ENCODE measurements around the gene ZMYM3.
"Not testable (repeated sequence)": the region's sequence is repeated elsewhere in the genome, so short reads cannot be mapped to it uniquely, and the experiment has no call there.

Gene ZMYM3

GRCh38 chrX:71269801-71270395, 16.0 kb upstream of the ZMYM3 start:
- TF ChIP-seq CTCF (conservative IDR thresholded peaks at IDR 0.05; ENCODE audit: low read depth, low read length), result no peak
- H4K20me1 ChIP-seq (ENCODE audit: insufficient read depth), result no peaks in the 10 kb centered on the region
- H2AFZ ChIP-seq (ENCODE audit: low read depth), result no peak overlapping the region
- no peaks in the 10 kb centered on the region for H3K4me1 ChIP-seq (ENCODE audit: low read depth, poor library complexity, severe bottlenecking)
- H3K36me3 ChIP-seq (ENCODE audit: insufficient read depth), result no peaks in the 10 kb centered on the region
- H3K4me2 ChIP-seq, result no peak overlapping the region
- no peak overlapping the region for H3K9ac ChIP-seq
- H3K27ac ChIP-seq, result no peak overlapping the region
- H3K79me2 ChIP-seq (ENCODE audit: insufficient read depth, low read depth), result no peaks in the 10 kb centered on the region
- H3K27me3 ChIP-seq (ENCODE audit: insufficient read depth, low read depth), result no peaks in the 10 kb centered on the region
- H3K4me3 ChIP-seq (IDR thresholded peaks at IDR 0.05; ENCODE audit: insufficient read depth, low read depth, low read length), result no peak overlapping the region

- not testable (repeated sequence) for H3K4me3 ChIP-seq (IDR thresholded peaks at IDR 0.05; ENCODE audit: insufficient read depth, low read depth, low read length); H3K79me2 ChIP-seq (ENCODE audit: insufficient read depth, low read depth); H3K27me3 ChIP-seq (ENCODE audit: insufficient read depth, low read depth); H3K27ac ChIP-seq; H3K9ac ChIP-seq; H3K4me2 ChIP-seq; H4K20me1 ChIP-seq (ENCODE audit: insufficient read depth); H2AFZ ChIP-seq (ENCODE audit: low read depth); H3K36me3 ChIP-seq (ENCODE audit: insufficient read depth); H3K4me1 ChIP-seq (ENCODE audit: low read depth, poor library complexity, severe bottlenecking)
These were observed 14.7 kb upstream of the ZMYM3 start for GRCh38 chrX:71268624-71269023.

GRCh38 chrX:71256856-71257255, 2.9 kb upstream of the ZMYM3 start:
- Histone ChIP-seq H3K4me1 (ENCODE audit: low read depth, poor library complexity, severe bottlenecking) (peaks cover 20% of the 10 kb centered on the region), H3K36me3 (ENCODE audit: insufficient read depth) (no peaks in the 10 kb centered on the region), H3K4me3 (IDR thresholded peaks at IDR 0.05; ENCODE audit: insufficient read depth, low read depth, low read length) (no peak overlapping the region), H3K4me2 (no peak overlapping the region), H3K27me3 (ENCODE audit: insufficient read depth, low read depth) (no peaks in the 10 kb centered on the region), H3K79me2 (ENCODE audit: insufficient read depth, low read depth) (no peaks in the 10 kb centered on the region), H2AFZ (ENCODE audit: low read depth) (no peak overlapping the region), H4K20me1 (ENCODE audit: insufficient read depth) (no peaks in the 10 kb centered on the region), H3K9ac (no peak overlapping the region), H3K27ac (no peak overlapping the region)
- no peak for TF ChIP-seq CTCF (conservative IDR thresholded peaks at IDR 0.05; ENCODE audit: low read depth, low read length)

GRCh38 chrX:71256051-71256450, 2.1 kb upstream of the ZMYM3 start:
- no peak overlapping the region for H3K27ac ChIP-seq
- H3K4me3 ChIP-seq (IDR thresholded peaks at IDR 0.05; ENCODE audit: insufficient read depth, low read depth, low read length), result no peak overlapping the region
- peak overlapping the region; percentile 68; the same call in 1 of the 2 replicates for H3K4me2 ChIP-seq
- no peaks in the 10 kb centered on the region for H4K20me1 ChIP-seq (ENCODE audit: insufficient read depth)
- peak overlapping the region; percentile 62; the same call in 1 of the 2 replicates for H2AFZ ChIP-seq (ENCODE audit: low read depth)
- no peaks in the 10 kb centered on the region for H3K36me3 ChIP-seq (ENCODE audit: insufficient read depth)
- H3K27me3 ChIP-seq (ENCODE audit: insufficient read depth, low read depth), result no peaks in the 10 kb centered on the region
- no peak overlapping the region for H3K9ac ChIP-seq
- H3K4me1 ChIP-seq (ENCODE audit: low read depth, poor library complexity, severe bottlenecking), result peaks cover 28% of the 10 kb centered on the region
- H3K79me2 ChIP-seq (ENCODE audit: insufficient read depth, low read depth), result no peaks in the 10 kb centered on the region
- TF ChIP-seq CTCF (conservative IDR thresholded peaks at IDR 0.05; ENCODE audit: low read depth, low read length), result no peak

DNA sequence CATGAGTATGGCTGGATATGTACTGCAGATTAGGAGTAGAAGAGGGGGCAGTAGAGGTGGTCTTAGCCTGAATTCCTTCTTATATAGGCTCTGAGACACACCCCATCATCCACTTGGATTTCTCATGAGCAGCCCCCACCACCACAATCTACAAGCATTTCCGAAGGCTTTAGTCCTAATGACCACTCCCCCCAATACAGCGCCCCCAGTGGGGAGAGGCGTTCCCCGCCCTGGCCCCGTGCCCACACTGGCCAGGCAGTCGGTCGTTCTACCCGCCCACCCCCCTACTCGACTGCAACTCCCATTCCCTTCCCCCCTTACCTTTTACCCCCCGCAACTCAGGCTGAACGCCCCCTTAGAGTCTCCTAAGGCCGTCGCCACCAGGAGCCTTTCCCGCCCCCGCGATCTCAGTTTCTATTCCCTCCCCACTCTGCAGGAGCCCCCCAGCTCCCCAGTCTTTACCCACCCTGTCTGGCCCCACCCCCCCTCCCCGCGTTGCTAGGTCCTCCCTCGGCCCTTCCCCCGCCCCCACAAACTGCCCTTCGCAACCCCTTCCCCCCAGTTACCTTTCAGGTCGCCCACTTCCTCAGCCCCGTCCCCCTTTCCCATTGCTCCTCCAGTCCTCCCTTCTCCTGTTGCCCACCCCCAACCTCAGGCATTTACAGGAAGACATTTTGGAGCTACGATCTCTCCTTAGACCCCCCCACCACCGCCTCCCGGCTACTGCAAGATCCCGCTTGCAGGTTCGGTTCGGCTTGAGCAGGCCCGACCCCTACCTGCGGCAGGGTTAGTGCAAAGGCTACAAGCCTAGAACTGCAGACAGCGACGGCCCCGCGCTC, 468 bp downstream of the ZMYM3 start:
- Histone ChIP-seq H3K4me1 (ENCODE audit: low read depth, poor library complexity, severe bottlenecking) (peaks cover 30% of the 10 kb centered on the region), H2AFZ (ENCODE audit: low read depth) (peak overlapping the region; percentile 62), H3K27ac (no peak overlapping the region), H4K20me1 (ENCODE audit: insufficient read depth) (no peaks in the 10 kb centered on the region), H3K9ac (peak overlapping the region; percentile 63), H3K36me3 (ENCODE audit: insufficient read depth) (no peaks in the 10 kb centered on the region), H3K79me2 (ENCODE audit: insufficient read depth, low read depth) (no peaks in the 10 kb centered on the region), H3K4me2 (peak overlapping the region; percentile 68; the same call in 1 of the 2 replicates), H3K27me3 (ENCODE audit: insufficient read depth, low read depth) (no peaks in the 10 kb centered on the region), H3K4me3 (IDR thresholded peaks at IDR 0.05; ENCODE audit: insufficient read depth, low read depth, low read length) (no peak overlapping the region)
- peak; percentile 46; the same call in 1 of the 2 replicates for TF ChIP-seq CTCF (conservative IDR thresholded peaks at IDR 0.05; ENCODE audit: low read depth, low read length)

All from KMS-11 (cell line).